NCI-H2196 (cell line): Measurements from ENCODE around the gene ASXL2.
"Not testable (repeated sequence)": the region's sequence is repeated elsewhere in the genome, so short reads cannot be mapped to it uniquely, and the experiment has no call there.

Experiments used
- DNase-seq: peaks from one replicate; lab custom pipeline; 2025; ENCODE audit not compliant: unreplicated experiment; lab: John Stamatoyannopoulos, UW

Gene ASXL2

DNA sequence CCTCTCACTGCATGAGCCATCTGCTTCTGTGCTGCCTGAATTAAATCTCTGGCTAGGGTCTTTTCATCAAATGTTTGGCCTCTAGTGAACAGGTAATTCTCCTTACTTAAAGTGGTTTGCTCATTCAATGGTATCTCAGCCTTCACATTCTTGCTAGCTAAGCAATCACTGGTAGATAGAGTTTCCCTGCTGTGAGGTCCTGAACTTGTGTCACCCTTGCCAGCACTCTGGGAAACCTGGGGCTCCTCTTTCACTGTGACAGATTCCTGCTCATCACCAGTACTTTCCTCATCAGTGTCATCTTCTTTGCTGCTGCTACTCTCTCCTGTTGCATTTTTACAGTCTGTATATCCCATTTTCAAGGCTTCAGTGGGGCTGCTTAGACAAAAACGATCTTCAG lies 135.8 kb downstream of the ASXL2 start:
- DNase-seq: no peak

DNA sequence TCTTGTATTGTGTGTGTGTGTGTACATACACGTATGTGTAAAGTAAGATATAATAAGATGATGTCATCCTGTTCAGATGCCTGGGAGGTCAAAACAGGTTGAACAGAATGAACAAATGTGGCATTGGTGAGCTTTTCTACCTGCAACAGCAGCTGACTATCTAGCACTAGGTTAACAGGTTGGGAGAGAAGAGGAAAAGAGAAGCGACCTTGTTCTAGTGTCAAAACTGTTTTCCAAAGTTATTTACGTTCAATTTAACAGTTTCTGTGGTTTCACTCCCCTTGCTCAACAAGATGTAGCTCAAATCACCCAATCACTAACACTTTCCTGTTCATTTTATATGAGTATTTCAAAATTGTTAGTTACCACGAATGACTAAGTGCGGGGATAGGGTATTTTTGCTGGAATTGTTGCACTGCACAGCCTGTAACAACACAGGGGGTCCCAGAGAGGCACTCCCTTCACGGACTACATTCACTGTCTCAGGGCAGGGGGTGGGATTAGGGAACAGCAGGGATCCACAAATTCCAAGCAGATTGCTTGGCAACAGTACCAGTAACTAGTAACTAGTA lies 137.4 kb downstream of the ASXL2 start:
- DNase-seq: no peak

DNA sequence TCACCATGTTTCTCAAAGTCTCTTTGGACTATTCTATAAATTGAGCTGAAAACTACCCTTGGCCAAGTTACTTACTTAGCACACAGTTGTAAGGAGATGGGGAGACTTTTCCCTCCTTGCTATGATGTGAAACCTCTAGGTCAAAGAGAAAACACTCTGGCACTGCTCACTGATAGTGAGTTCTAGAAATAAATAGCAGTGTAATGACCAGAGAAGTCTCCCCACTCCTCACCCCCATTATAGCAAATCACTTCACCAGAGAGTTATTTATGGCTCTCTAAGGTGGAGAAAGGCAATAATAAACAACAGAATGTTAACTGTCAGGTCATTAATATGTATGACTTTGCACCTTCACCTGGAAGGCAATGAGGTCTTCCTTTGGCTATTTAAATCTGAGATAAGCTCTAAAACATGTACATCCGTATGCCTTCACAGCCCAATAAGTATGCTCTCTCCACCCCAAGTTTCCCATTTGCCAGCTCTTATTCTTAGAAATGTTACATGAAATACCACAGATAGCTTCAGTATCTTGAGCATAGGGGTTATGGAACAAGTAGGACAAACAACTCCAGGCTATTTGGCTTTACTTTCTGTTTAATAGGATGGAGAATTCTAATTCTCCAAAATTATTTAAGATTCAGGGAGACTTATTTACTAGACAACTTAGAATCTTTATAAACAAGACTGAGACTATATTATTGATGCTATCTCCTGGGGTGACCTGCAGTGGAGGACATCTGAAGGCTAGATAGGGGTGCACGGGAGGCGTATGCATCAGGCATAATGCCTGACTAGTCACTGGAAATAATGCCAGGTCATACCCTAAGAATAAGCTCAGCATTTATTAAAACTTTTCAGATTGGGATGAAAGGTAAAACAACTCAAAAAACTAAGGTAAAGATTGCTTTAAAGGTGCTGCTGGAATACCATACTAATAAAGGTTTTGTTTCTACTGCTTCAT lies 139.6 kb downstream of the ASXL2 start:
- DNase-seq: no peak

DNA sequence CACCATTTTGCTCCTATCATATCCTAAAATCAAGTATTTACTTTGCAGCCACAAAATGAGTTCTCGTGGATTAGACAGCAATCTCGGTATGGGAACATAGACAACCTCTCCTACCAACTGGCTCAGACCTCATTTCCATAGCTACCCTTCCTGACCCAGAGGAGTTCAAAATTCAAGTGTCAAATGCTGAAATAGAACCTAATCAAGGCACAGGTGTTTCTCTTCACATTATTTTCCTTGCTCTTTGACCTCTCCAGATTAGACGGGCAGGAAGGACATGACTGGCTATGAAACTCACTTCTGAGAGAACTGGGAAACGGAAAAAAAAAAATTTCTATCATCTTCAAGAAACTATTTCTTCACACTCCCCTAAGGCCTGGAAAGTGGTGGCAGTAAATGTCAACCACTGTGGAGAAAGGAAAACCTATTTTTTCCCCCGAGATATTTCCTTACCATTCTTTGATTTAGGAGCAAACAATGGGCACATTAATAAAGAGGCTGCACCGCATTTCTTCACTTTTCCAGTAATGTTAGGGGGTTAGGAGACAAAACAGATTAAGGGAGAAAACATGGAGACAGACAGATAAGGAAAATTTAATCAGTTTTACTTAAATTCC lies 141.3 kb downstream of the ASXL2 start:
- no peak for DNase-seq

DNA sequence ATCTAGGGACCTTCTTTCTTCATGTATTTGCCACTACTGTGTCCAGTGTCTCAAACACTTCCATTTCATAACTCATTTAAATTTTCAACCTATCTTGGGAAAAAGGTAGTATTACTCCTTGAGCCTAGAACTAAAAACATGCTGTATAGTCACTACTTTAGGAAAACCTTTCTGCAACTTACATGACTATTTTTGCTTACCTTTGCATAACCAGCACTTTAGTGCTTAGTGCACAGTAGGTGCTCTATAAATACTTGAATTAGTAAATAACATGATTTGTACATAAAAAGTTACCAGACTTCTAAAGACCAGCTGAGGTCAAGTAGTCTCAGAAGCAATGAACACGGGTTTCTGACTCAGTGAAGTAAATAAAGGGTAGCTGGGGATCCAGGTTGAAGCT lies 142.5 kb downstream of the ASXL2 start:
- DNase-seq: no peak

DNA sequence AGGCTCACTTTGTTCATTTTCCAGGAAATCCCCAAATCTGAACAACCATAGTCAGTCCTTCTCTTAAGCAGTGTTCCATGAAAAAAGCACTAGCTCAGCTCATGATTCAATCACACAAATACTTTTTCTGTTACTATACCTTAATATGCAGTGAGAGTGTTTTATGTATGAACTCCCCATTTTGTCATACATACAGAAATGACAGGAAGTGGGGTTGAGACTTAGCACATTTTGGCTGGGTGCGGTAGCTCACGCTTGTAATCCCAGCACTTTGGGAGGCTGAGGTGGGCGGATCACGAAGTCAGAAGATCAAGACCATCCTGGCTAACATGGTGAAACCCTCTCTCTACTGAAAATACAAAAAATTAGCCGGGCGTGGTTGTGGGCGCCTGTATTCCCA lies 149.7 kb downstream of the ASXL2 start:
- DNase-seq: no peak

DNA sequence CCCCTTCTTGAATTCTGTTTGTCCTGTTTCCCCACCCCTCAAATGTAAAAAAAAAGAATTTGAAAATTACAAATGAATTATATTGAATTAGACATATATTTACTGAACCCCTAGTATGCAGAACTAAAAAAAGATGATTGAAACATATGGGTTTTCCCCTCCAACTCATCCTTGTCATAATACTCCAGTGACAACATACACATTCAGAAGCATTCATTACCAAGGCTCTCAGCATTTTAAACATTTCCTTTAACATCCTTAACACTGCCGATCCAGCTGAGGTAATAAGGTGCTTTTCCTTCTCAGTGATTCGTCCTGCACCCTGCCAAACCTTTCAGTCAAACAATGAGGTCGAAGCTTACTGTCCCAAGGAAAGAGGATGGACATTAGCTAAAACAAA lies 151.8 kb downstream of the ASXL2 start:
- no peak for DNase-seq

DNA sequence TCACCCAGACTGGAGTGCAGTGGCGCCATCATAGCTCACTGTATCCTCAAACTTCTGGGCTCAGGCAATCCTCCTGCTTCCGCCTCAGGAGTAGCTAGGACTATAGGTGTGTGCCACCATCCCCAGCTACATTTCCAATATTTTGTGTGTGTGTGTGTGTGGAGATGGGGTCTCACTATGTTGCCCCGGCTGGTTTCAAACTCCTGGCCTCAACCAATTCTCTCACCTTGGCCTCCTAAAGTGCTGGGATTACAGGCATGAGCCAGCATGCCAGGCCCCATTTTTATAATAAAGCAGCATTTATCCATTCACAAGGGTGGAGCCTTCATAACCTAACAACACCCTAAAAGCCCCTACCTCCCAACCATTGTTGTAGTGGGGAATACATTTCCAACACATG lies 152.4 kb downstream of the ASXL2 start:
- DNase-seq: no peak

DNA sequence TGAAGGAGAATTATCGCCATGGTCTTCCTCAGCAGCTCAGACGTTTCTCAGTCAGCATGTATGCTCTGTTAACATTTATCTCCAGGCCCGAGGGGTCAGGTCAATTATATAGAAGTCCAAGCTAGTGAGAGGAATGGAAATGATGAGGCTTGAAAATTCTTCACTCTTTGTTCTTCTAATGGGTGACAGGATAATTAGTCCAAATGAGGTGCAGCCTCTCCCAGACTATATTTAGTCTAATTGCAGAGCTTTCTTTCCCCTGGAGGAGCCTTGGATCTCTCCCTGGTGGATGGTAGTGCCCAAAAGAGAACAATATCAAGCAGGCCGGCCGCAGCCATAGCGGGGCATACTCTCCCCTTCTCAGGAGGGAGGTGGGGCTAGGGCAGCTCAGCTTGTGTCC lies 153.5 kb downstream of the ASXL2 start:
- no peak for DNase-seq

DNA sequence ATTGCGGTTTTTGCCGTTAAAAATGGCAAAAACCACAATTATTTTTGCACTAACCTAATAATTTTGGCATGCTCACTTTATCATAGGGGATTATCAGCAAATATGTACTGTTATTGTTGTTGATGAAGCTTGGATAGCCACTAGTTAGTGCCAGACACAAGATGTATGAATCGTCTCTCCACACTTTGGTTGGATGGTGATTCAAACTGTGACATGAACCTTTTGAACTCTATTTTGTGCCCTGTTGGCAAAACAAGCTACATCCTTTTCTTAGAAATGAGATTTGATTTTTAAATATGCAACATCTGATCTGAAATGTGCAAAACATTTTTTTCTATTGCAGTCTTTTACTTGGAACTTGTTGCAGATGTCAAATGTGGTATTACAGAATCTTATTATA lies 156.1 kb downstream of the ASXL2 start:
- no peak for DNase-seq

DNA sequence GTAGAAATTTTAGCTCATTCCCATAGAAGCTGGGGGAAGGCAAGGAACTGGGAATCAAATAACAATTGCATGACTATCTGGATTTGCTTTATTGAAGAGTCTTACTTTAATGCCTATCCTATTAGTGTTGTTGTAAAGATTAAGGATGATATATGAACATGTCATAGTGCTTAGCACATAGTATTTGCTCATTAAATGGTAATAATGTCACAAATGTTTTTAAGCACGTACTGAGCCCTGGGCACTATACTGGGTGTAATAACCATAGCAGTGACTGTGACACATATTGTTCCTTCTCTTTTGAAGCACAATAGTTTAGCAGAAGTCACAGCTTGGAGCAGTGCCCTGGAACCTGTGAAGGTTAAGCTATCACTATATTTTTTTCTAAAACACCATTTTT lies 157.7 kb downstream of the ASXL2 start:
- no peak for DNase-seq

DNA sequence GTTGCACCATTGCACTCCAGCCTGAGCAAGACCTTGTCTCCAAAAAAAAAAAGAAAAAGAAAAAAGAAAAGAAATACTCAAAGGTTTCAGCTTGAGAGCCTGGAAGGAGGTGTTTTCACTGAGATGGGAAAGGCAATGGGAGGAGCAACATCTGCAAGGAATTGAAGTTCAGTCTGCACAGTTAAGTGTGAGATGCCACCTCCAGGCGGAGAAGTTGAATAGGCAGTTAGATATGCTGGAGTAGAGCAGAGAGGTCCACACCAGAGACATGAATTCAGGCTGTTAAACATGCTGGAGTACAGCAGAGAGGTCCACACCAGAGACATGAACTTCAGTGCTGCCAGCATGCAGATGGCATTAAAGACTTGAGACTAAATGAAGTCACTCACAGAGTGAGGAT lies 163.5 kb downstream of the ASXL2 start:
- no peak for DNase-seq

DNA sequence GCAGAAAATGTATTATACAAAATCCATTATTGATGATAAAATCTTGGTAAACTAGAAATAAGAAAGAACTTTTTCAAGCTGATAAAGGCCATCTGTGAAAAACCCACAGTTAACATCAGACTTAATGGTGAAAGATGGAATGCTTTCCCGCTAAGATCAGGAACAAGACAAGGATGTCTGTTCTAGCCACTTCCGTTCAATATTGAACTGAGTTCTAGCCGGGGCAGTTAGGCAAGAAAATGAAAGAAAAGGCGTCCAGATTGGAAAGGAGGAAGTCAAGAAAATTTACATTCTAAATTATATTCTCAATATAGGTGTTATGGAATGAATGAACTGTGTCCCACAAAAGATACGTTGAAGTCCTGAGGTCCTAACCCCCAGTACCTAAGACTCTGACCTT lies 165.8 kb downstream of the ASXL2 start:
- DNase-seq: no peak

DNA sequence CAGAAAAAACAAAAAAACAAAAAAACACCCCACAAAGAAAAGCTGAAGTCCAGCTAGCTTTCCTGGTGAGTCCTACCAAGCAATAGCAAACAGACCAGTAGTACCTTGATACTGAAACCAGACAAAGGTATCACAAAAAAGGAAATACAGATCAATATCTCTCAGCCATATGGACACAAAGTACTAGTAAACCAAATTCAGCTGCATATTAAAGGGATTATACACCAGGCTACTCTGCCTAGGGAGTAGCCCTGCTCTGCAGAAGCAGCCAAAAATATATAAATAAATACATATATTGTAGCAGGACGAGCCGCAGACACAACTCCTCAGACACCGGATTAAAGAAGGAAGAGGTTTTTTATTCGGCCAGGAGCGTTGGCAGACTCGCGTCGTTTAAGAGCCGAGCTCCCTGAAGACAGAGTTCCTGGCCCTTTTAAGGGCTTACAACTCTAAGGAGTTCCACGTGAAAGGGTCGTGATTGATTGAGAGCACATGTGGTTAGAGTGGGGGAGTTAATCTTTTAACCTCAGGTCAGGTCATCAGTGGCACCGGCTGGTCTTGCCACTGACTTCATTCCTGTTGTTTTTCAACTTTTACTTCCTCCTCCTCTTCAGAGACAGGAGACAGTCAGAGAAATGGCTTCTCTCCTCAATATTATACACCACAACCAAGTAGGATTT lies 166.5 kb downstream of the ASXL2 start:
- DNase-seq: no peak

DNA sequence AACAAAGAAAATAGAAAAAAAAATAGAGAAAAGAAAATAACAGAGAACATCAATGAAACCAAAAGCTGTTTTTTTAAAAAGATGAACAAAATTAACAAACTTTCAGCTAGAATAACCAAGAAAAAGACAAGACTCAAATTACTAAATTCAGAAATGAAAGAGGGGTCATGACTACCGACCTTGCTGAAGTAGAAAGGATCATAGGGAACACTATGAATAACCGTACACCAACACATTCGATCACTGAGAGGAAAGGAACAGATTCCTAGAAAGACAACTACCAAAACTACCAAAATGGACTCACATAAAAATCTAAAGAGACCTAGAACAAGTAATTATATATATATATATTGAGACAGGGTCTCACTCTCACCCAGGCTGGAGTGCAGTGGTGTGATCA lies 167.5 kb downstream of the ASXL2 start:
- DNase-seq: no peak

DNA sequence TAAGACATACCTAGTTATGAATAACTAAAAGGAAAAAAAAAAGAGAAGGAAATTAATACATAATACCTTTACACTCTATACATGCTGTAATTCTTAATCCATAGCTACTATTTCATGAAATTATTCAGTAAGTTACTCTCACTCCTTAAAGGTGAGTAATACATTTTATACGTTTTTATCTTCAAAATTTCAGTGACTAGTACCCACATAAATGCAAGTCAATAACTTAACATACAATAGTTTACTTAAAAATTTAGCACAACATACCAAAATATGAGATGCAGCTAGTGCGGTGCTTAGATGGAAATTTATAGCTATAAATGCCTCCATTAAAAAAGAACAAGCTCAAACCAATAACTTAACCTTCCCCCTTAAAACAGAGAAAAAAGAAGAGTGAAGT lies 168.9 kb downstream of the ASXL2 start:
- no peak for DNase-seq

DNA sequence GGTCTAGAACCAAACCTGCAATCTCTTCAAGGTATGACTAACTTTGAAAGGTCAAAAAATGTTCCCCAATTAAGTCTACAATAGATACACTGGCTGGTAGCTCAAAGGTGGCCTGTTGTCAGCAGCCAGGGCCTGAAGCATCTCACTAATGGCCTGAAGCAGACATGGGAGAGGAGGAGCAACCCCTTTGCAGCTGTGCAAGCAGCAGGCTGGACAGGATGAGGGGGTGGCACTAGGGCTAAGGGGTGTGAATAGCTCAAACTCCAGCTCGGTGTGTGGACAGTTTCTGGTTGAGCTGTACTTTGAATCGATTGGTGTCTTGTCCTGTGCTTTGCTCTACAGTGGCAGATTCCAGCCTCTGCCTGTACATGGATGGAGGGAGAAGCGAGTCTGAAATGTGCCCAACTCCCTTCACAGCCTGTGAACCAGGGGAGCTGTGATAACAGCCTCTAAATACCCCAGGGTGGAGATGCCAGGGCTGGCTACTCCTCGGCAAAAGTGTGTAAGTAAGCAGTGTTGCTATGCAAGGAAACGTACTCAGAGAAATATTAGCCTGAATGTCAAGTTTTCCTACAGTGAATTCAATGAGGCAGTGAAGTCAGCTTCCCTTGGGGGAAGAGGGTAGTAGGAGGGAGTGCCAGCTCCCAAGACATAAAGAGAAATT lies 170.2 kb downstream of the ASXL2 start:
- DNase-seq: no peak

DNA sequence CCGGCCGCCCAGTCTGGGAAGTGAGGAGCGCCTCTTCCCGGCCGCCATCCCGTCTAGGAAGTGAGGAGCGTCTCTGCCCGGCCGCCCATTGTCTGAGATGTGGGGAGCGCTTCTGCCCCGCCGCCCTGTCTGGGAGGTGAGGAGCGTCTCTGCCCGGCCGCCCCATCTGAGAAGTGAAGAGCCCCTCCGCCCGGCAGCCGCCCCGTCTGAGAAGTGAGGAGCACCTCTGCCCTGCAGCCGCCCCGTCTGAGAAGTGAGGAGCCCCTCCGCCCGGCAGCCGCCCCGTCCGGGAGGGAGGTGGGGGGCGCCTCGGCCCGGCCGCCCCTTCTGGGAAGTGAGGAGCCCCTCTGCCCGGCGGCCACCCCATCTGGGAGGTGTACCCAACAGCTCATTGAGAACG lies 172.7 kb downstream of the ASXL2 start:
- not testable (repeated sequence) for DNase-seq

DNA sequence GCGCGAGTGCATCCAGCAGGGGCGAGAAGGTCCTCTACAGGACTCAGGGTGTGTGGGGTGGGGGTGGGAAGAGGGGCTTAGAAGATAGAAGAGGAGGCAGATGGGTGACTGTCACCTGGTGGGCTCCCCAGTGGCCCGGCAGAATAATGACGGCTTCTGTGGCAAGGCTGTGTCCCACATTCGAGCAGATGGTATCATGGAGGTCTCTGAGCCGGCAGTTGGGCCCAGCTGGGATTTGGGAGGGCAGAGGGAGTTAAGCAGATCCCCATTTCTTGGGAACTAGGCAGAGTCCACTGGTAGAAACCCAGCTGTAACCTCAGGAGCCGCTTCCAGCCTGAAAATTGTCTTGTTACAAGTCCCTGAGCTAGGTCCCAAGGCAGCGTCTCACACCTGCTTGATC lies 176.5 kb downstream of the ASXL2 start:
- no peak for DNase-seq

DNA sequence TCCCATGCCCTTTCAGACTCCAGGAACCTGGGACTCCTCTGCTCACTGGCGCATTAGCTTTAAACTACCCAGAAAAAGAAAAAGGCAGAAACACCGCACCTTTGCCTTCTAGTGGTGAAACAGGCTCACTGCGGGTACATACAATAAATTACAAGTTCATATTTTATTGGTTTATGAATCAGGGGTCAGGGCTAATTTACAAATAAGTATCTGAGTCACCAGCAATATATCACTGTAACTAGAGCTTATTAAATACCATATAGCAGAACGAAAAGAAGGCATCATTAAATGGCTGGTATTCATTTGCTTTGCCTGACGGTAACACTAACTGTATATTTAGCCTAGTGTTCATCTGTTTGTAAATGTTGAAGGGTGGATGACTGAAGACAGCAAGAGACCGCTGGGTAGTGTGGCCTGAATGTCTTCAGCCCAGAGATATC lies 178.0 kb downstream of the ASXL2 start:
- DNase-seq: peak; percentile 54

DNA sequence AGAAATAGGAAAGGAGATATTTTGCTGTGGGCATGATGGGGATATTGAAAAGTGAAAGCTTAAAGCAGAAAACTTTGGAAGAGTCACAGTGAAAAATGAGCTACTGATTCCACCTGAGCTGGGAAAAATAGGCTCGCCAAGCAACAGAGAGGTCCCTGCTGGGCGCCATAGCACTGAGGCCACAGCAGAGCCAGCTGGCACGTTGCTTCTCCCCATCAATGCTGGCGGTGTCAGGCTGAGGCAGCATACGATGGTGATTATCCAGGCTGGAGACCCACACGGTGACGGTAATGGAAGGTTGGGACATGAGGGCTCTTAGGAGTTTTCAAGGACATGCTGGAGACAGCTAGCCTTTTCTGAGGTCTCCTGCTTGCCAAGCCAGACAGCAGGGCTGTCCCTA lies 179.1 kb downstream of the ASXL2 start:
- no peak for DNase-seq
